ENCODE data around the gene NUP37. TPM values are rescaled to one million over a fixed set of nuclear protein-coding genes. Genes with fewer than 3 reads are reported as not detected.
"Not testable (repeated sequence)": the region's sequence is repeated elsewhere in the genome, so short reads cannot be mapped to it uniquely, and the experiment has no call there.

NUP37 gene
- total RNA-seq, 1 experiment from 2014 or later, result 77.5 TPM

DNA sequence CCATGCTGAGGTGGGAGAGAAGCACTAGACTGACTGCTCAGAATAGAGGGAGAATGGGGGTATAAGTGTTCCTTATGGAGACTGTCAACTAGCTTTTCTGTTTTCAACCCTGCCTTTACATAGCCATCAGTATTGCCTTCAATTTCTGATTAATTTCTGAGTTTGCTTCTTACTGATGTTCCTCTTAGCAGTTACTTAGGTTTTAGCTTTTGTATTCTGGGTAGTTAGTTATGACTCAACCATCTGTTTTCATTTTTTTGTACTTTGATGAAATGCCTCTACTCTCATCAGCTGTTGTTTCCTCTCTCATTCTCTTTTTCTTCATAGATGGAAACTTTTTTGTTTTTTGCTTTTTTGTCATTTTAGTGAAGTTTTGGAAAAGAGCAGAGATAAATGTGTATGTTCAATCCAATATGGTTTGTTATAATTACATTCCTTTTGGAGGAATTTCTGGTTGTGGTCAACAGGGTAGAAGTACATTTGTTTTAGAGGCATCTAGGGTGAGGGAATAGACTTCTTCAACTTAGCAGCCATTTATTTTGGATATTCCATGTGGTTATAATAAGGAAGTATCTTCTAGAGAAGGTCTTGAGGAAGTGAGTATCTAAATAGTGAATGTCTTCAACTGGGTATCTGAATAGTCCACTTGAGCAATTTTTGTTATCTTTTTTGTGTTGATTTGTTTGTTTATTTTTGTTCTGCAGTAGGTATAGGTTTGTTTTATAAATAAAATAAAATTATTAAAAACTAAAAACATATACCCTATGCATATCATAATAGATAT lies 48.1 kb upstream of the NUP37 start (continued):
- TF ChIP-seq EZH2phosphoT487 (IDR thresholded peaks at IDR 0.05; ENCODE audit: borderline replicate concordance) (no peak), TCF7L2 (IDR thresholded peaks at IDR 0.05; ENCODE audit: borderline replicate concordance, extremely low read depth, insufficient read depth, insufficient read length) (no peak)

GRCh38 chr12:102163383-102163782 lies 43.5 kb upstream of the NUP37 start:
- no TSS peak for BruUV-seq (replicated peaks)
- H3K4me3 ChIP-seq (replicated peaks in 1 of 2; ENCODE audit: low read depth in 1 of 2, low read length in 2 of 2), result no peak overlapping the region
- H4K20me1 ChIP-seq (ENCODE audit: insufficient read depth), result no peaks in the 10 kb centered on the region
- no peaks in the 10 kb centered on the region for H3K4me1 ChIP-seq (ENCODE audit: control insufficient read depth in 1 of 2, insufficient read depth in 2 of 2, low read length in 2 of 2)
- intact Hi-C loops (cut with micrococcal nuclease), result no loop called here
- ATAC-seq (no peak), DNase-seq (ENCODE audit: low read depth, low spot score) (no peak)
- H3K9ac ChIP-seq (ENCODE audit: low read length), result no peak overlapping the region
- no peak overlapping the region for H2AFZ ChIP-seq (ENCODE audit: low read depth, low read length, poor library complexity, severe bottlenecking)
- ChIA-PET POLR2A (no interaction called here), CTCF (no interaction called here), RAD21 (ENCODE audit: low non-redundant PET in 1 of 2, low total read pairs in 2 of 2, uncharacterized antibody in 2 of 2, unreplicated experiment in 2 of 2) (no interaction called here)
- no peaks in the 10 kb centered on the region for H3K79me2 ChIP-seq (ENCODE audit: insufficient read depth, low read length)
- no peaks in the 10 kb centered on the region for H3K9me3 ChIP-seq (ENCODE audit: control insufficient read depth in 1 of 2, insufficient read depth in 1 of 2, low read depth in 1 of 2, low read length in 2 of 2)
- no peaks in the 10 kb centered on the region for H3K27me3 ChIP-seq (ENCODE audit: insufficient read depth, low read length)
- H3K9me2 ChIP-seq (ENCODE audit: insufficient read depth), result no peaks in the 10 kb centered on the region
- no peak overlapping the region for H3K27ac ChIP-seq (ENCODE audit: low read depth, low read length)
- no peak overlapping the region for H3K4me2 ChIP-seq (ENCODE audit: low read length)
- TF ChIP-seq POLR2A (IDR thresholded peaks at IDR 0.05; ENCODE audit: borderline replicate concordance, extremely low read depth, insufficient read depth, insufficient read length) (no peak), TCF7L2 (IDR thresholded peaks at IDR 0.05; ENCODE audit: borderline replicate concordance, extremely low read depth, insufficient read depth, insufficient read length) (no peak), SP1 (IDR thresholded peaks at IDR 0.05; ENCODE audit: low read depth) (no peak), EZH2 (IDR thresholded peaks at IDR 0.05) (no peak), MAX (IDR thresholded peaks at IDR 0.05) (no peak), JUND (IDR thresholded peaks at IDR 0.05) (no peak), YY1 (IDR thresholded peaks at IDR 0.05; ENCODE audit: extremely low read depth, insufficient replicate concordance, low read depth, low read length) (no peak), RAD21 (IDR thresholded peaks at IDR 0.05; ENCODE audit: low read depth) (no peak), ZNF274 (IDR thresholded peaks at IDR 0.05; ENCODE audit: low read depth, low read length) (no peak), POLR2AphosphoS5 (IDR thresholded peaks at IDR 0.05; ENCODE audit: low read depth, low read length) (no peak)
- TF ChIP-seq, protein P1, sequence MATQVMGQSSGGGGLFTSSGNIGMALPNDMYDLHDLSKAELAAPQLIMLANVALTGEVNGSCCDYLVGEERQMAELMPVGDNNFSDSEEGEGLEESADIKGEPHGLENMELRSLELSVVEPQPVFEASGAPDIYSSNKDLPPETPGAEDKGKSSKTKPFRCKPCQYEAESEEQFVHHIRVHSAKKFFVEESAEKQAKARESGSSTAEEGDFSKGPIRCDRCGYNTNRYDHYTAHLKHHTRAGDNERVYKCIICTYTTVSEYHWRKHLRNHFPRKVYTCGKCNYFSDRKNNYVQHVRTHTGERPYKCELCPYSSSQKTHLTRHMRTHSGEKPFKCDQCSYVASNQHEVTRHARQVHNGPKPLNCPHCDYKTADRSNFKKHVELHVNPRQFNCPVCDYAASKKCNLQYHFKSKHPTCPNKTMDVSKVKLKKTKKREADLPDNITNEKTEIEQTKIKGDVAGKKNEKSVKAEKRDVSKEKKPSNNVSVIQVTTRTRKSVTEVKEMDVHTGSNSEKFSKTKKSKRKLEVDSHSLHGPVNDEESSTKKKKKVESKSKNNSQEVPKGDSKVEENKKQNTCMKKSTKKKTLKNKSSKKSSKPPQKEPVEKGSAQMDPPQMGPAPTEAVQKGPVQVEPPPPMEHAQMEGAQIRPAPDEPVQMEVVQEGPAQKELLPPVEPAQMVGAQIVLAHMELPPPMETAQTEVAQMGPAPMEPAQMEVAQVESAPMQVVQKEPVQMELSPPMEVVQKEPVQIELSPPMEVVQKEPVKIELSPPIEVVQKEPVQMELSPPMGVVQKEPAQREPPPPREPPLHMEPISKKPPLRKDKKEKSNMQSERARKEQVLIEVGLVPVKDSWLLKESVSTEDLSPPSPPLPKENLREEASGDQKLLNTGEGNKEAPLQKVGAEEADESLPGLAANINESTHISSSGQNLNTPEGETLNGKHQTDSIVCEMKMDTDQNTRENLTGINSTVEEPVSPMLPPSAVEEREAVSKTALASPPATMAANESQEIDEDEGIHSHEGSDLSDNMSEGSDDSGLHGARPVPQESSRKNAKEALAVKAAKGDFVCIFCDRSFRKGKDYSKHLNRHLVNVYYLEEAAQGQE (IDR thresholded peaks at IDR 0.05; ENCODE audit: low read depth), result no peak
- H3K36me3 ChIP-seq (ENCODE audit: control insufficient read depth in 1 of 2, insufficient read depth in 2 of 2, low read length in 2 of 2), result no peaks in the 10 kb centered on the region

- H3K36me3 ChIP-seq (ENCODE audit: control insufficient read depth in 1 of 2, insufficient read depth in 2 of 2, low read length in 2 of 2); POLR2A ChIA-PET; ATAC-seq; CTCF ChIA-PET; intact Hi-C loops (cut with micrococcal nuclease); H2AFZ ChIP-seq (ENCODE audit: low read depth, low read length, poor library complexity, severe bottlenecking); H3K9ac ChIP-seq (ENCODE audit: low read length); DNase-seq (ENCODE audit: low read depth, low spot score); H3K27ac ChIP-seq (ENCODE audit: low read depth, low read length); BruUV-seq (replicated peaks); H3K9me3 ChIP-seq (ENCODE audit: control insufficient read depth in 1 of 2, insufficient read depth in 1 of 2, low read depth in 1 of 2, low read length in 2 of 2); H3K9me2 ChIP-seq (ENCODE audit: insufficient read depth); H3K4me2 ChIP-seq (ENCODE audit: low read length); H3K79me2 ChIP-seq (ENCODE audit: insufficient read depth, low read length); H4K20me1 ChIP-seq (ENCODE audit: insufficient read depth); H3K27me3 ChIP-seq (ENCODE audit: insufficient read depth, low read length); H3K4me1 ChIP-seq (ENCODE audit: control insufficient read depth in 1 of 2, insufficient read depth in 2 of 2, low read length in 2 of 2); H3K4me3 ChIP-seq (replicated peaks in 1 of 2; ENCODE audit: low read depth in 1 of 2, low read length in 2 of 2): not testable (repeated sequence)
- RAD21 ChIA-PET (ENCODE audit: low non-redundant PET in 1 of 2, low total read pairs in 2 of 2, uncharacterized antibody in 2 of 2, unreplicated experiment in 2 of 2), result interaction anchor here in 1 of 2 experiments (0.7 kb wide), 1 partner anchor 186 kb away, joined by 3 read pairs; no protein-coding TSS in a partner anchor
Observed at GRCh38 chr12:102155206-102155605, 35.3 kb upstream of the NUP37 start.

Data from HCT116 (cell line).